GM23248 (cell line): ENCODE results near the gene TSPAN5.

Experiments
- EZH2 ChIP-seq: fragments of 200-600 bp; sonication (generic); IDR thresholded peaks from 2 replicates; pipeline ENCODE4 v1.6.1; 2018; ENCODE audit warnings: antibody characterized with exemption, mild to moderate bottlenecking; ENCODE audit not compliant: insufficient read depth, poor library complexity, severe bottlenecking
- EZH2phosphoT487 ChIP-seq: fragments of 200-600 bp; sonication (generic); IDR thresholded peaks from 2 replicates; pipeline ENCODE4 v1.6.1; 2018; ENCODE audit warnings: antibody characterized with exemption, moderate library complexity, mild to moderate bottlenecking, low read depth; ENCODE audit not compliant: insufficient read depth

DNA sequence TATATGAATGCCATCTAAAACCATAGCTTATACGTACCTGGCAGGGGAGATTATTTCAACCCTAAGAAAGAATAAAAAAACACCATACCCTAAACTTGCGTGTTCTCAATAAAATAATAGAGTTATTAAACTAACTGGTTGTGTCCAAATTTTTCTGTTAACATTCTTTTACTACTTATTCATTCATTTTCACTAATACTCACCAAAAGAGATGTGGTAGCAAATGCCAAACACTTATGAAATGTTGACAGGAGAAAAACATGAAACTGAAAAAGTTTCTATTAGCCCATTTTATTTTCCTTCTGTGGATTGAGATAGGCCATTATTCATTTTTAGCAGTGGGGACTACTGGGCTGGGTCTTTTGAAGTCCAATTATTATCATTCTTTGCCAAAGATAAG lies 102.0 kb downstream of the TSPAN5 start:
- TF ChIP-seq EZH2phosphoT487 (no peak), EZH2 (no peak)
